ENCODE data around the gene PRDM11.

The PRDM11 gene

DNA sequence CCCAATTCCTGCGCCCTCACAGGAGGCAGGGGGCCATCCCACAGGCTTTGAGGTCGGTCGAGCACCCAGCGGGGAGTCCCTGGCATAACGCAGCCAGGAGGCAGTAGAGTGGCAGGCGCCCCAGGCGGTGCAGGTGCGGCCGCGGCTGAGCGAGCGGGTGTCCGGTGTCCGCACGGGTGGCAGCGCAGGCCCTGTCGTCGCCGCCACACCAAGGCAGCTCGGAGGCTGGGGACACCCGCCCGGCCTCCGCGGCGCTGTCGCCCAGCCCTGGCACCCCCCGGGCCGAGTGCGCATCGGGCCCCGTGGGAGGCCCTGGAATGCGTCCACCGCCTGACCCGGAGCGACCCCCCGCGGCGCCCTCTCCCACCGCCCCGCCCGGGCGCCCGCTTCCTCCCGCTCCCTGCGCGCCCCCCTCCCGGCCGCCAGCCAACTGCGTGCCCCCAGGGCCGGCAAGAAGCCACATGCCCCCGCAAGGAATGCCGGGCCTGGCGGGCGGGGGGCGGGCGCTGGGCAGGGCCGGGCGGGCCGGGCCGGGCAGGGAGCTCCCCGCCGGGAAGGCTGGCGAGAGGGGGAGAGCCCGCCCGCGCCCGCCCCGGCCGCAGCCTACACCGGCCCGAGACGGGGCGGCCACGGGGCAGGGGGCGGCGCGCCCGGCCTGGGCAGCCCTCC lies 33.9 kb downstream of the PRDM11 start:
- TF ChIP-seq EZH2 (IDR thresholded peaks at IDR 0.05) (no peak), POLR2AphosphoS5 (IDR thresholded peaks at IDR 0.05; ENCODE audit: borderline replicate concordance, low read depth, low read length) (no peak), FOXP2 (optimal IDR thresholded peaks at IDR 0.05; ENCODE audit: control extremely low read depth, extremely low read length, insufficient read depth) (no peak)
- Histone ChIP-seq H3K36me3 (ENCODE audit: insufficient read depth, low read length) (no peaks in the 10 kb centered on the region), H3K4me3 (no peak overlapping the region), H3K27ac (no peak overlapping the region), H3K9me3 (ENCODE audit: low read depth, low read length) (no peaks in the 10 kb centered on the region), H3K9ac (ENCODE audit: insufficient read length) (no peak overlapping the region)
- no peak for DNase-seq (ENCODE audit: low read depth, low spot score)

- no peak overlapping the region for H3K27ac ChIP-seq
- TF ChIP-seq POLR2AphosphoS5 (IDR thresholded peaks at IDR 0.05; ENCODE audit: borderline replicate concordance, low read depth, low read length), result peak; percentile 26; the same call in 1 of the 2 replicates
- TF ChIP-seq FOXP2 (optimal IDR thresholded peaks at IDR 0.05; ENCODE audit: control extremely low read depth, extremely low read length, insufficient read depth), result no peak
- no peak for DNase-seq (ENCODE audit: low read depth, low spot score)
- H3K36me3 ChIP-seq (ENCODE audit: insufficient read depth, low read length), result no peaks in the 10 kb centered on the region
- H3K4me3 ChIP-seq, result no peak overlapping the region
- H3K9me3 ChIP-seq (ENCODE audit: low read depth, low read length), result no peaks in the 10 kb centered on the region
- H3K9ac ChIP-seq (ENCODE audit: insufficient read length), result no peak overlapping the region
These were observed 34.4 kb downstream of the PRDM11 start for GRCh38 chr11:45180848-45181192.

DNA sequence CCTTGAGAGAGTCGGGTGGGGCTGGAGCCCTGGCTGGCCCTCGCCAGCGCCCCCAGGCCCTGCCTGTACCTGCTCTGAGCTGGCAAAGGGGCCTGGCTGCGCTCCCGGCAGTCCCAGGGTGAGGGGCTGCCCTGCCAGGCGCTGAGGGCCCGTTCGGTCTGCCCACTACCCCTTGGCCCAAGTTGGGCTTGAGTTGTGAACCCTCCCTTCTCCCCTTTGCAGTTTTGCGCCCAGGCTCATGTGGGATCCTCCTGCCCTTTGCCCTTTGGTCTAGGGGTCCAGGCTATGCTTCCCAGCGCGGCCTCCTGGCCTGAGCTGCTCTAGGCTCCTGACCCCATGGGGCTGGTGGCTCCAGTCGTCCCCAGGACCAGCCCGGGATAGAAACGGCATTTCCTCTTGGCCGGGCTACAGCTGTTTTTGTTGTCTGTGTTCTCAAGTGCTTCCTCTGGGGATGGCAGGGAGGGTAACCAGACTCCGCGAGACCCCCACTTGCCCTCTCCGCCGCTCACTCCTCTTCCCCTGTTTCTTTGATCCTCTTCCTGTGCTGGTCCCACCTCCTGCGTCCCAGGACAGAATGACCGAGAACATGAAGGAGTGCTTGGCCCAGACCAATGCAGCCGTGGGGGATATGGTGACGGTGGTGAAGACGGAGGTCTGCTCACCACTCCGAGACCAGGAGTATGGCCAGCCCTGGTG lies 34.9 kb downstream of the PRDM11 start:
- Histone ChIP-seq H3K36me3 (ENCODE audit: insufficient read depth, low read length) (no peaks in the 10 kb centered on the region), H3K9me3 (ENCODE audit: low read depth, low read length) (no peaks in the 10 kb centered on the region), H3K4me3 (no peak overlapping the region), H3K9ac (ENCODE audit: insufficient read length) (no peak overlapping the region), H3K27ac (no peak overlapping the region)
- TF ChIP-seq POLR2AphosphoS5 (IDR thresholded peaks at IDR 0.05; ENCODE audit: borderline replicate concordance, low read depth, low read length) (no peak), FOXP2 (optimal IDR thresholded peaks at IDR 0.05; ENCODE audit: control extremely low read depth, extremely low read length, insufficient read depth) (no peak), EZH2 (IDR thresholded peaks at IDR 0.05) (no peak)
- no peak for DNase-seq (ENCODE audit: low read depth, low spot score)

DNA sequence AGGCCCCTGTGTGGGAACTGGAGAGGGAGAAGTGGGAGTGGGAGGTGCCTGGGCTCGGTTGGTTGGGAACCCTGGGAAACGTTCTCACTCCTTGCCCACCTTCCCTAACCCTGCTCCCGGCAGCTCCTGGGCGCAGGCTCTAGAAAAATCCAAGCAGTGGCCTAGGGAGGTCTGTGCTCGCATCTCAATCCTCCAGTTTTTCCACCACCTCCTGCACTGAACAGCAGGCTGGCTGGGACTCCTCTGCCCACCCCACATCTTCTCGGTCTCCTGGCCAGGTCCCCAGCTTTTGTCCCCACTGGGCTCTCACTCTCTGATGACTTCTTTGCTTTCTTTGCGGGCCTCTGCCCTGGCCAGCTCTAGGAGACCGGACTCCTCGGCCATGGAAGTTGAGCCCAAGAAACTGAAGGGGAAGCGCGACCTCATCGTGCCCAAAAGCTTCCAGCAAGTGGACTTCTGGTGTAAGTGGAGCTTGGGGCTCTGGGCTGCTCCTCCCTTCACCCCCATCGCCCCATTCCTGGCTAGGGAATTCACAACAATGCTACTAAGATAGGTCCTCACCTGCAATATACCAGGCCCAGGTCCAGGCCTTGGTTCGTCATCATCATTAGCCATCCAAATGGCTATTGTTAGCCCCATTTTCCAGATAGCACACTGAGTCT lies 35.6 kb downstream of the PRDM11 start:
- H3K27ac ChIP-seq, result no peak overlapping the region
- H3K9ac ChIP-seq (ENCODE audit: insufficient read length), result no peak overlapping the region
- no peaks in the 10 kb centered on the region for H3K36me3 ChIP-seq (ENCODE audit: insufficient read depth, low read length)
- no peak for DNase-seq (ENCODE audit: low read depth, low spot score)
- H3K9me3 ChIP-seq (ENCODE audit: low read depth, low read length), result no peaks in the 10 kb centered on the region
- TF ChIP-seq EZH2 (IDR thresholded peaks at IDR 0.05), result no peak
- no peak for TF ChIP-seq POLR2AphosphoS5 (IDR thresholded peaks at IDR 0.05; ENCODE audit: borderline replicate concordance, low read depth, low read length)
- TF ChIP-seq FOXP2 (optimal IDR thresholded peaks at IDR 0.05; ENCODE audit: control extremely low read depth, extremely low read length, insufficient read depth), result no peak
- H3K4me3 ChIP-seq, result no peak overlapping the region

DNA sequence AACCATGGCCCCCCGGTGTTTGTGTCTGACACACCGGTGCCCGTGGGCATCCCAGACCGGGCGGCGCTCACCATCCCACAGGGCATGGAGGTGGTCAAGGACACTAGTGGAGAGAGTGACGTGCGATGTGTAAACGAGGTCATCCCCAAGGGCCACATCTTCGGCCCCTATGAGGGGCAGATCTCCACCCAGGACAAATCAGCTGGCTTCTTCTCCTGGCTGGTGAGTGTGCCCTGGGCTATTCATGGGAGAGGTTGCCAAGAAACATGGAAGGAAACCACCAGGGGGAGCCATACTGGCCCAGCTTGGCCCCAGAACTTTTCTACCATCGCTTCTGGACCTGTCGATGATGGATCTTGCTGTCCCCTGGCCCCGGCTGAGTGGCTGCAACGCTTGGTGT lies 36.5 kb downstream of the PRDM11 start:
- no peak overlapping the region for H3K4me3 ChIP-seq
- TF ChIP-seq FOXP2 (optimal IDR thresholded peaks at IDR 0.05; ENCODE audit: control extremely low read depth, extremely low read length, insufficient read depth), result no peak
- no peak for TF ChIP-seq EZH2 (IDR thresholded peaks at IDR 0.05)
- no peak for TF ChIP-seq POLR2AphosphoS5 (IDR thresholded peaks at IDR 0.05; ENCODE audit: borderline replicate concordance, low read depth, low read length)
- H3K9ac ChIP-seq (ENCODE audit: insufficient read length), result no peak overlapping the region
- no peaks in the 10 kb centered on the region for H3K9me3 ChIP-seq (ENCODE audit: low read depth, low read length)
- no peak for DNase-seq (ENCODE audit: low read depth, low spot score)
- H3K36me3 ChIP-seq (ENCODE audit: insufficient read depth, low read length), result no peaks in the 10 kb centered on the region
- H3K27ac ChIP-seq, result no peak overlapping the region

DNA sequence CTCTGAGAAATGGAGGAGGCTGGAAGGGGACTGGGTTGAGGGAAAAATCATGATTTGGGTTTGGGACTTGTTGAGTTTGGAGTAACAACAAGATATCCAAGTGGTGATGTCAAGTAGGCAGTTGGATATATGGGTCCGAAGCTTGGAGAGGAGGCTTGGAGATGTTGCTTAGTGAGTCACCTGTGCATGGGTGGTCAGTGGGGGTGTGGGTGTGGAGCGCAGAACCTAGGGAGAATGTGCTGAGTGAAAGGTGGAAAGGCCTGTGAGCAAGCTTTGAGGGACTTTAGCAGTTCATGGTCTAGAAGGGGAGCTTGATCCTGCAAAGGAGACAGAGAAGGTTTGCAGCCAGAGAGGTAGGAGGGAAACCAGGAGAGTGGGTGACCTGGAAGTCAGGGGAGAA lies 38.2 kb downstream of the PRDM11 start:
- H3K4me3 ChIP-seq, result no peak overlapping the region
- no peak for DNase-seq (ENCODE audit: low read depth, low spot score)
- H3K9me3 ChIP-seq (ENCODE audit: low read depth, low read length), result no peaks in the 10 kb centered on the region
- no peak overlapping the region for H3K9ac ChIP-seq (ENCODE audit: insufficient read length)
- TF ChIP-seq POLR2AphosphoS5 (IDR thresholded peaks at IDR 0.05; ENCODE audit: borderline replicate concordance, low read depth, low read length) (no peak), EZH2 (IDR thresholded peaks at IDR 0.05) (no peak), FOXP2 (optimal IDR thresholded peaks at IDR 0.05; ENCODE audit: control extremely low read depth, extremely low read length, insufficient read depth) (no peak)
- H3K27ac ChIP-seq, result no peak overlapping the region
- H3K36me3 ChIP-seq (ENCODE audit: insufficient read depth, low read length), result no peaks in the 10 kb centered on the region

- H3K9ac ChIP-seq (ENCODE audit: insufficient read length), result no peak overlapping the region
- no peaks in the 10 kb centered on the region for H3K36me3 ChIP-seq (ENCODE audit: insufficient read depth, low read length)
These were observed 38.8 kb downstream of the PRDM11 start for GRCh38 chr11:45185228-45185729.

DNA sequence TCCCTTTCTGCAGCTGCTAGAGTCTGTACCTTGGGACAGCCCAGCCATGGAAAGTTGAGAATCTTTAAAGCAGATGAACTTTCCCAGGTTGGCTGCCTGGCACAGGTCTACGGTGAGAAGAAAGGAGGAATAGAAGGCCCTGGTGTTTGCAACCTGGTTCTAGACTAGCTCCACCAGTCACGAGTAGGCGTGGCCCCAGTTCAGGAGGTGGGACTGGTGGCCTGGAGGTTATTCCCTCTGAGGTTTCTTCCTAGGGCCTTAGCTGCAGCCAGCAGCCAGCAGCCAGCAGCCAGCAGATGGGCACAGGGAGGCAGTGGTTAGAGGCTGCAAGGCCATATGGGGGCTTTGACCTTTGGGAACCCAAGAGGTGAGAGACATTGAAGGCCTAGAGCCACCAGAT lies 40.9 kb downstream of the PRDM11 start:
- no peaks in the 10 kb centered on the region for H3K9me3 ChIP-seq (ENCODE audit: low read depth, low read length)
- no peak overlapping the region for H3K9ac ChIP-seq (ENCODE audit: insufficient read length)
- no peaks in the 10 kb centered on the region for H3K36me3 ChIP-seq (ENCODE audit: insufficient read depth, low read length)
- no peak overlapping the region for H3K27ac ChIP-seq
- TF ChIP-seq FOXP2 (optimal IDR thresholded peaks at IDR 0.05; ENCODE audit: control extremely low read depth, extremely low read length, insufficient read depth) (no peak), EZH2 (IDR thresholded peaks at IDR 0.05) (no peak), POLR2AphosphoS5 (IDR thresholded peaks at IDR 0.05; ENCODE audit: borderline replicate concordance, low read depth, low read length) (no peak)
- no peak for DNase-seq (ENCODE audit: low read depth, low spot score)
- H3K4me3 ChIP-seq, result no peak overlapping the region

More at GRCh38 chr11:45185228-45185729, 38.8 kb downstream of the PRDM11 start:
- TF ChIP-seq EZH2 (IDR thresholded peaks at IDR 0.05), result no peak
- TF ChIP-seq POLR2AphosphoS5 (IDR thresholded peaks at IDR 0.05; ENCODE audit: borderline replicate concordance, low read depth, low read length), result no peak
- no peak for TF ChIP-seq FOXP2 (optimal IDR thresholded peaks at IDR 0.05; ENCODE audit: control extremely low read depth, extremely low read length, insufficient read depth)
- H3K27ac ChIP-seq, result no peak overlapping the region
- DNase-seq (ENCODE audit: low read depth, low spot score), result no peak
- H3K9me3 ChIP-seq (ENCODE audit: low read depth, low read length), result no peaks in the 10 kb centered on the region
- H3K4me3 ChIP-seq, result no peak overlapping the region

Data from SK-N-MC (cell line).